ENCODE measurements around the gene EFHD2.

Gene EFHD2

DNA sequence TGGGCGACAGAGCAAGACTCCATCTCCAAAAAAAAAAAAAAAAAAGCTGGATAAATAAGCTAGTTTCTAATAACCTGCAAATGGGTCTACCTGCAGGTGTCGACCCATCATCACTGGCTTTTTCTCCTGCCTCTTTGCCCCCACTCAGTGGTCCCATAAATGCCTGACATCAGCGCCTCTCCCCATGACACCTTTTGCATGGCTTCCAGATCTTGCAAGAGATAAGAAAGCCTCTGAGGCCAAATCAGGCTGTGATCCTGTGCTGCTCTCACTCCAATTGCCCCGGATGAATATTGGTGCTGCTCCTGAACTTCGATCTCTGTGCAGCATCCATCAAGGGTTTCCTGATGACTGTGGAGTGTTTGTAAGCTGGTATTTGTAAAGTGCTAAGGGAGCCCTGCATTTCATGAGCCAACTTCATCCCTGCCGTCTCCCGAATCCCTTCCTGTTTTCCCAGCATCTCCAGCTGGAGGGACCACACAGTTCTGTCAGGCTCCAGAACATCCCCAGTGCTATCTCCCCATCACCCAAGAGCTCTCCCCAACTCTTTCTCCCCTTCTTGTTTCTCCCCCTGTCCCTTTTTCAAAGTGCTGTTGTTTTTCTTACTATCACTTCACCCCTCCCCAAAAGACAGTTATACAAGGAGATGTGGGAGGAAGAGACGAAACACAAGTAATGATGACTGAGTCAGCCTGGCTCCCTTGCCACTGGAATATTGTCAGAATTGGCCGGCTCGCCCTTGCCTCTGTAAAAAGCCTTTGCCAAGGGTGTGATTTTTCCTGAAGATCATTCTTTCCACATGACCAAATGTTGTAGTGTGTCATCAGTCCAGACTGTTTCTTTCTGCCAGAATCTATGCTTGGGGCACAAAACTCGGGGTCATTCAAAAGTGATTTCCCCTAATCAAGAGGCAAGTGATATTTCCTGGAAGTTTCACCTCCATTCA, 2.8 kb upstream of the EFHD2 start:
- no peak overlapping the region for H3K4me3 ChIP-seq (ENCODE audit: control insufficient read depth, low read depth, low read length)
- peak; percentile 91 for DNase-seq (ENCODE audit: low read depth)
- TF ChIP-seq, protein P1, sequence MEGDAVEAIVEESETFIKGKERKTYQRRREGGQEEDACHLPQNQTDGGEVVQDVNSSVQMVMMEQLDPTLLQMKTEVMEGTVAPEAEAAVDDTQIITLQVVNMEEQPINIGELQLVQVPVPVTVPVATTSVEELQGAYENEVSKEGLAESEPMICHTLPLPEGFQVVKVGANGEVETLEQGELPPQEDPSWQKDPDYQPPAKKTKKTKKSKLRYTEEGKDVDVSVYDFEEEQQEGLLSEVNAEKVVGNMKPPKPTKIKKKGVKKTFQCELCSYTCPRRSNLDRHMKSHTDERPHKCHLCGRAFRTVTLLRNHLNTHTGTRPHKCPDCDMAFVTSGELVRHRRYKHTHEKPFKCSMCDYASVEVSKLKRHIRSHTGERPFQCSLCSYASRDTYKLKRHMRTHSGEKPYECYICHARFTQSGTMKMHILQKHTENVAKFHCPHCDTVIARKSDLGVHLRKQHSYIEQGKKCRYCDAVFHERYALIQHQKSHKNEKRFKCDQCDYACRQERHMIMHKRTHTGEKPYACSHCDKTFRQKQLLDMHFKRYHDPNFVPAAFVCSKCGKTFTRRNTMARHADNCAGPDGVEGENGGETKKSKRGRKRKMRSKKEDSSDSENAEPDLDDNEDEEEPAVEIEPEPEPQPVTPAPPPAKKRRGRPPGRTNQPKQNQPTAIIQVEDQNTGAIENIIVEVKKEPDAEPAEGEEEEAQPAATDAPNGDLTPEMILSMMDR (conservative IDR thresholded peaks at IDR 0.05; ENCODE audit: control insufficient read depth, insufficient read depth, low read depth, low read length), result no peak

DNA sequence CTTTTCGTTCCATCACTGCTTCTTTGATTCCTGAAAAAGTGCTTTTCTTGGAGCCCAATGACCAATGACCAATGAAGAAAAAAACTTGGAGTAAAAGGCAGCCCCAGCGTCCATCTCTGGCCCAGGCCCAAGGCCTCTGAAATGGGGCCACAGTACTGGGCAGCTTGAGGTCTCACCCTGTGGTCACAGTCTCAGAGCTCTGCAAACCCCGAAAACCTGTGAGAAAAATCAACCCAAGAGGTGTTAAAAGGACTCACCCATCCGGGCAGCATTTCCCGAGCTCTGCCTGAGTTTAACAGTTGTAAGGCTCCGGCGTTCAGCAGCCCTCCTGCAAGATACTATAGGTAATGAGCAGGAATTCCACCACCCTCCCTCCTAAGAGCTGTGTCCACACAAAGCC, 2.1 kb upstream of the EFHD2 start:
- no peak overlapping the region for H3K4me3 ChIP-seq (ENCODE audit: control insufficient read depth, low read depth, low read length)
- no peak for DNase-seq (ENCODE audit: low read depth)
- TF ChIP-seq, protein P1 (conservative IDR thresholded peaks at IDR 0.05; ENCODE audit: control insufficient read depth, insufficient read depth, low read depth, low read length), result no peak

DNA sequence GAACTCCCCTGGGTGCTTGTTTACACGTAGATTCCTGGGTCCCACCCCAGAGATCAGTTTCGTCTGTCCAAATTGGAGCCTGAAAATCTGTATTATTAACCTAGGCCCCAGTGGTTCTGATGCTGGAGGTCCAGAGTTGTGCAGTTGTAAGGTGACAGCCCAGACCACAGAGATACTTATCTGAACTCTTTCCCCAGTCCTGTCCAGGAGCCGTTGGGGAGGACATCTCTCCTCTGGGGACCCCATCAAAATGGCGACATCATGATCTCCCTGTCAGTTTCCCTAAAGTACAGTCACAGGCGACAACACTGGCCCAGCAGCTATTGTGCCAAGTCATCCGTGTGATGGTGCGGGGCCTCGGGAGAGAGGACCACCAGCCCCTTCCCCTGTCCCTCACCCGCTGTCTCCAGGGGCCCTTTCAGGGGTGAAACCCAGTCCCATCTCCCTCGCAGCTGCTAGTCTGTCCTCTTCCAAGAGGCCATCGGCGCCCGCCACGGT, 749 bp upstream of the EFHD2 start:
- DNase-seq (ENCODE audit: low read depth), result no peak
- TF ChIP-seq, protein P1 (conservative IDR thresholded peaks at IDR 0.05; ENCODE audit: control insufficient read depth, insufficient read depth, low read depth, low read length), result no peak
- H3K4me3 ChIP-seq (ENCODE audit: control insufficient read depth, low read depth, low read length), result peak overlapping the region; percentile 46

DNA sequence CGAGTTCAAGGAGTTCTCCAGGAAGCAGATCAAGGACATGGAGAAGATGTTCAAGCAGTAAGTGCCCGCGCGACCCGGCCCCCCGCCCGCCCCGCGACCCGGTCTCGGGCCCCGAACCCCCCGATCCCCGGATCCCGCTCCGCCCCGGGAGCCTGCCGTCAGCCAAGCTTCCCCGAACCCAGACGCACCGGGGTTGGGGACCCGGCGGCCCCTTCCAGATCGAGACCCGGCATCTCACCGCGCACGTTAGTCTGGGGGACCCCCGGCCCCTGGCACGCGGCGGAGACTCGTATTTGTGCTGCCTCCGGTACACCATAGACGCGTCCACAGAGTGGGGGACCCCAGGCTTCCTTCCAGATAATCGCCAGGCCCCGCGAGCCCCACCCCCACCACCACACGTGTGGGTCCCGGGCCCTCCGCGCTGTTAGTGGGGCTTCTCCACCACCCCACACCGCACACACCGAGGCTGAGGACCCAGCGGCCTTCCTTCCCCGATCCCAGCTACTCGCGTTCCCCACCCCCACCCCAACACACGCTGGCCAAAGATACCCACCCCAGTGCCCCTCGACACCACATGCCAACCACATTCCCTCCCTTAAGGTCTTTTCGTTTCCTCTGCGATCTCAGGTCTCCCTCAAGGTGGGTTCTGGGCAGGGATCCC, 665 bp downstream of the EFHD2 start:
- no peak for DNase-seq (ENCODE audit: low read depth)
- TF ChIP-seq, protein P1 (conservative IDR thresholded peaks at IDR 0.05; ENCODE audit: control insufficient read depth, insufficient read depth, low read depth, low read length), result no peak
- H3K4me3 ChIP-seq (ENCODE audit: control insufficient read depth, low read depth, low read length), result peak overlapping the region; percentile 76

DNA sequence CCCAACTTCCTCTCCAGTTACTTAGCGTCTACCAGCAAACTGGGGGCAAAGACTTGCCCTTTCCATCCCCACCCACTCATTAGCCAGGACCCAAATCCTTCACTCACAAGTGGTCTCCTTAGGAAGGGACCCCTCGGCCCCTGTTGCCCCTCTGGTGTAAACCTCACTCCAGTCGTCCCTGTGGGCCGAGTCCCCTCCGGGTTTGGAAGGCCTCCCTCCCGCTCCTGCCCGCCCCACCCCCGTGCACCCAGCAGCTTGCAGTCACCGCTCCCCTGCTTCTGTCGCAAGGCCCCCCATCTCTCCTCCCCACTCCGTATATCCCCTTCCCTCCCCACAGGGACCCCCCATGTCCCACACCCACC, 1.2 kb downstream of the EFHD2 start:
- no peak for DNase-seq (ENCODE audit: low read depth)
- TF ChIP-seq, protein P1 (conservative IDR thresholded peaks at IDR 0.05; ENCODE audit: control insufficient read depth, insufficient read depth, low read depth, low read length), result no peak
- H3K4me3 ChIP-seq (ENCODE audit: control insufficient read depth, low read depth, low read length), result peak overlapping the region; percentile 76

DNA sequence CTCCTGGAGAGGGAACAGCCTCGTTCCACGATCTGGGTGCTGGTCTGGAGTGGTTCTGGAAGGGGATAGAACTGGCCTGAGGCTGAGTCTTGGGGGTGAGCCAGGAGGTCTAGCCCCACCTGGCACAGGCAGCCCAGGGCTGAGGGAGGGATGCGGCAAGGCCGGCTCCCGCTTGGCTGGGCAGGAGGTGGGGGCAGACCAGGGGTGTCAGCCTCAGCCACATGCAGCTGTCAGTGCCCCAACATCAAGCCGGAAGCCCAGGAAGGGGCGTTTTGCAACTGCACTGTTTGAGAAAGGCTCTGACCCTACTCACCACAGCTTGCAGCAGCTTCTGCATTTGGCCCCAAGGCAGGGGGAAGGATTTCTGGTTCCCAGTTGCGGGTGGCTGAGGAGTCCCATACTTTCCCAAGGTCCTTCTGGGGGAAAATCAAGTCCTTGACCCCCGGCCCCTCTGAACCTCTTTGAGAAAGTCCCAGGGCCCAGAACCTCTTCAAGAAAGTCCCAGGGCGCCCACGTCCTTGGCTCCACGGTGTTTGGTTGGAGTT, 2.0 kb downstream of the EFHD2 start:
- no peak for DNase-seq (ENCODE audit: low read depth)
- TF ChIP-seq, protein P1 (conservative IDR thresholded peaks at IDR 0.05; ENCODE audit: control insufficient read depth, insufficient read depth, low read depth, low read length), result no peak
- H3K4me3 ChIP-seq (ENCODE audit: control insufficient read depth, low read depth, low read length), result peak overlapping the region; percentile 76
